GM10266 (cell line): Measurements from ENCODE around the gene TDG.

Experiments
- DNase-seq: peaks from one replicate; pipeline ENCODE4 v3.0.0; 2012; ENCODE audit errors: extremely low spot score
- TF ChIP-seq, protein P1 (sequence below): IDR thresholded peaks from 2 replicates; pipeline ENCODE4 v1.5.1; 2012; ENCODE audit warnings: mild to moderate bottlenecking, low read depth; ENCODE audit not compliant: control insufficient read depth, insufficient read depth; ENCODE audit errors: missing control alignments

TDG gene

DNA sequence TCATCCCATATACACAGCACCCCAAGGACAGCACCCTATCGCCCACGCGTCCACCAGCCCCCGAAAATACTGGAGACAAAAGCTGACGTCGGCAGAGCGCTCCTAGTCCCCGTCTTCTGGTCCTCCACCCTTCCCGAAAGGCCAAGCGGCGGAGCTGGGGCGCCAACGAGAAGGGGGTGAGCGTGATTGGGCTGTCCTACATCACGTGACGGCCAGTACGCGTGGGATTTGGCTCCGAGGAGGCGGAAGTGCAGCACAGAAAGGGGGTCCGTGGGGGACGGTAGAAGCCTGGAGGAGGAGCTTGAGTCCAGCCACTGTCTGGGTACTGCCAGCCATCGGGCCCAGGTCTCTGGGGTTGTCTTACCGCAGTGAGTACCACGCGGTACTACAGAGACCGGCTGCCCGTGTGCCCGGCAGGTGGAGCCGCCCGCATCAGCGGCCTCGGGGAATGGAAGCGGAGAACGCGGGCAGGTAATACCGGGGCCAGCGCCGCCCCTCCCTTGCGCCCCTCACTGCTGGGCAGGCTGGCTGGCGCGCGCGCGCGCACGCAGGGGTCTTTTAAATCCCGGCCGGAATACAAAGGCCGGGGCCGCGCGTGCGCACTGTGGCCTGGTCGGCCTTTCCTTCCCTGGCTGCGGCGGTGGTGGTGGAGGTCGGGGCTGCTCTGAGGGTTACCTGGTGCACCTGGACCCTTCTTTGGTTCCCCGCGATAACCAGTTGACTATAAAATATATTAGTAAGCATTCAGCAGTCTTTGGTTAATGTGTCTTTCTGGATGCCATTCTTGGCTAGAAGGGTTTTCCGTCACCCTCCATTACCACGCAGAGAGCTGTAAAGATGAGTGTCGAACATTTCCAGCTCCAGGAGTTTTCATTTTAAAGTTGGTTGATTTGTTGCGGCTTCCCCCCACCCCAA, at the start of gene TDG:
Gene TDG (plus strand): TSS at position 283 of the 915 bp plus-strand sequence. CDS start 166 bp downstream, at position 449.
- TF ChIP-seq, protein P1, sequence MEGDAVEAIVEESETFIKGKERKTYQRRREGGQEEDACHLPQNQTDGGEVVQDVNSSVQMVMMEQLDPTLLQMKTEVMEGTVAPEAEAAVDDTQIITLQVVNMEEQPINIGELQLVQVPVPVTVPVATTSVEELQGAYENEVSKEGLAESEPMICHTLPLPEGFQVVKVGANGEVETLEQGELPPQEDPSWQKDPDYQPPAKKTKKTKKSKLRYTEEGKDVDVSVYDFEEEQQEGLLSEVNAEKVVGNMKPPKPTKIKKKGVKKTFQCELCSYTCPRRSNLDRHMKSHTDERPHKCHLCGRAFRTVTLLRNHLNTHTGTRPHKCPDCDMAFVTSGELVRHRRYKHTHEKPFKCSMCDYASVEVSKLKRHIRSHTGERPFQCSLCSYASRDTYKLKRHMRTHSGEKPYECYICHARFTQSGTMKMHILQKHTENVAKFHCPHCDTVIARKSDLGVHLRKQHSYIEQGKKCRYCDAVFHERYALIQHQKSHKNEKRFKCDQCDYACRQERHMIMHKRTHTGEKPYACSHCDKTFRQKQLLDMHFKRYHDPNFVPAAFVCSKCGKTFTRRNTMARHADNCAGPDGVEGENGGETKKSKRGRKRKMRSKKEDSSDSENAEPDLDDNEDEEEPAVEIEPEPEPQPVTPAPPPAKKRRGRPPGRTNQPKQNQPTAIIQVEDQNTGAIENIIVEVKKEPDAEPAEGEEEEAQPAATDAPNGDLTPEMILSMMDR, result peak; percentile 8

DNA sequence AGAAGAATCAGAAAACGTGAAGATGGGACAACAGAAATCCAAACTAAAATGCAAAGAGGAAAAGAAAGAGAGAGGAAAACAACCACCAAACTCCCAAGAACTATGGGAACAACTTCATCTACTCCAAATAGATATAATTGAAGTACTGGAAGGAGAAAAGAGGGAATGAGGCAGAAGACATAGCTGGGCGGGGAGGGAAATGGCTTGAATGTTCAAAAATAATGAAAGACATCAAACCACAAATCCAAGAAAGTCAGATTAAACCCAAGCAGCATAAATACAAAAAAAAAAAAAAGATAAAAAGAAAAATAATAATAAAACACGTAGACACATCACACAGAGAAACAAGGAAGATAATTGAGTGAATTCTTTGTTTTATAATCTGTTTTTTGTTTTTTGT, 47.8 kb upstream of the TDG start:
- no peak for DNase-seq
- TF ChIP-seq, protein P1, result no peak

More for the DNA sequence above, at the start of gene TDG:
- peak; percentile 95 for DNase-seq

DNA sequence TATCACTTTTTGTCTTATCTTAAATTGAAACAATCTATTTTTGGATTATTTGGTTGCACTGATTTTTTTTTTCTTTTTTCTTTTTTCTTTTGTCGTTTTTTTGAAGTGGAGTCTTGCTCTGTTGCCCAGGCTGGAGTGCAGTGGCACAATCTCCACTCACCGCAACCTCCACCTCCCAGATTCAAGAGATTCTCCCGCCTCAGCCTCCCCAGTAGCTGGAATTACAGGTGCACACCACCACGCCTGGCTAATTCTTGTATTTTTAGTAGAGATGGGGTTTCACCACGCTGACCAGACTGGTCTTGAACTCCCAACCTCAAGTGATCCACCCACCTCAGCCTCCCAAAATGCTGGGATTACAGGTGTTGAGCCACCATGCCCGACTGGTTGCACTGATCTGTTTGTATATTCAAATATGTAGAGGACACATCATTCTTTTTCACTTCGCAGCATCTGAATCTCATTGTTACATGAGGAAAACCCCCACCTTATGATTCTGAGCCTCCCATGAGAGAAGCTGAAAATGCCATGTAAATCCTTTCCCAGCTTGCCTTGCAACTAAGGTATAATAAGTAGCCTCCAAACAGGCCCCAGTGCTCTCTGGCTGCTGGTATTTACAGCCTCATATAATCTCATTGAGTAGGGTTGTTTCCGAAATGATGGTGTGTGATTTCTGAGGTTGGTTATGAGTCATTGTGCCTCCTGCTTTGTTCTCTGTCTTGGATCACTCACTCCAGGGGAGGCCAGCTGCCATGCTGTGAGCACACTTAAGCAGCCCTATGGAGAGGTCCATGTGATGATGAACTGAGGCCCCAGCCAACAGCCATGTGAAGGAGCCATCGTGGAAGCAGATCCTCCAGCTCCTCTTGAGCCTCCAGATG, 40.7 kb upstream of the TDG start:
- TF ChIP-seq, protein P1, result no peak
- peak; percentile 52 for DNase-seq

DNA sequence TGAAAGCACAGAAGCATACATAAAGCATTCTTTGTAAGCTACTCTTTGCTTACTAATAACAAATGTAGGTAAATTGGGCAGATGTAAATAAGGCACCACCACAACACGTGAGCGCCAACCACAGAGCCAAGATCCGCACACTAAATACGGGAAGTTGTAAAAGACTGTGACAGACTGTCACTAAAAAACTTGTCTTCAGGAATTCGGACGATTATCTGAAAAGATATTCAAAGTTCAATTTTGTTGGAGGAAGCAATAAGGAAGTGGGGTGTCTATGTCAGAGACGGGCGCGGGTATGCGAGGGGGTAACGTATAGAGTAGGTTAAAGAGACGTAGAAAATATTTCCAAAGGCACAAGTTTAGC, 37.0 kb upstream of the TDG start:
- TF ChIP-seq, protein P1, result no peak
- DNase-seq, result no peak

DNA sequence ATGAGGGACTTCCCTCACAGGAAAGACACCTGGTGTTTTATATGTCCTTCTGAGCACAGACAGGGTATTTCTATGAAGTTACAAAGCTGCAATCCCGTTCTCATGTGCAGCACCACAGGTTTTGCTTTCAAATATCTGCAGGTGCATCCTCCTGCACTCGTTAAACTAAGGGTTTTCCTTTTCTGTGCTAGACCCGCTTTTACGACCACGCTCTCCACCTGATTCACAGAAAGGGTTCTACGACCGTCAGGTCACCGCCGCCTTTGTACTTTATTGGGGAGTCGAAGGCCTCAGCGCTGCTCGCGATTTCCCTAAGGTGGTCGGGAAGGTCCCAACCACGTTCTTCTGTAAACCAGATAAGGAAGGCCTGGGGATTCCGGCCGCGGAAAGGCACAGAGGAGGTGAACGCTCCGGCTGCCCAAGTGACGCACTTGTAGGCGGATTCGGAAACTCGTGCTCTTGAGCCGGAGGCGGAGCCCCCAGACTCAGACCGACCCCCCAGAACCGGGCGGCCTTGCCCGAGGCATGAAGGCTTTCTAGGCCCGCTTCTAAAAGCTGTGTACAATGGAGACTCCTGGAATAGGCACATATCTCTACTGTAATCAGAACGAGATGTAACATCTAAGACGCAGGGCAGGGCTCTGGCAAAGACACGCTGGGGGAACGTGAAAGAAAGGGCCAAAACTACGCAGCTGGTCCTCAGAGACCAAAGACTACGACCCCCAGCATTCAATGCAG, 36.5 kb upstream of the TDG start:
- TF ChIP-seq, protein P1, result no peak
- peak; percentile 77 for DNase-seq

DNA sequence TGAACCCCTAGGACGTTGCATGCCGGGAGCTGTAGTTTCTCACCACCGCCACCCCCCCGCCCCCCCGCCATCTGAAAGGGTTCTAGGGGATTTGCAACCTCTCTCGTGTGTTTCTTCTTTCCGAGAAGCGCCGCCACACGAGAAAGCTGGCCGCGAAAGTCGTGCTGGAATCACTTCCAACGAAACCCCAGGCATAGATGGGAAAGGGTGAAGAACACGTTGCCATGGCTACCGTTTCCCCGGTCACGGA, 36.0 kb upstream of the TDG start:
- no peak for DNase-seq

More for the DNA sequence above, 36.0 kb upstream of the TDG start:
- TF ChIP-seq, protein P1, result no peak
